ENCODE measurements around the gene TOP3A. TPM values are rescaled to one million over a fixed set of nuclear protein-coding genes. Genes with fewer than 3 reads are reported as not detected.

The TOP3A gene
- total RNA-seq, 1 experiment from 2014 or later = 73.7 TPM

DNA sequence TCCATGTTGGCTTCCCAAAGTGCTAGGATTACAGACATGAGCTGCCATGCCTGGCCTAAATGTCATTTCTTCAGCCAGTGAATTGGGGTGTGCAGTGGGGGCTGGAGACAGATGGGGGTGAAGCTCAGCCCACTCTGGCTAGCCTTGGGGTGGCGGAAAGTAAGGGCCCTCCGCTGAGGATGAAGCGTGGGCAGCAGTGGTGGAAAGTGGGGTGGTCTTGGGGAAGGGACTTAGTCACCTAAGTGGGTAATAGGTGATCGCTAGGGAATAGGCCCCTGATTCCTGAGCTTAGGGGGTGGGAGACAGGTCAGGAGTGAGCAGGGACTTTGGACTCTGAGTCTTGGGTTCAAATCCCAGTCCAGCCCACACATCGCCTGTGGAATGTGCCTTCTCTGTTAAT lies 87.2 kb downstream of the TOP3A start:
- peaks cover 21% of the 10 kb centered on the region for H3K4me1 Mint-ChIP-seq (ENCODE audit: low read depth, unreplicated experiment)
- Histone ChIP-seq H3K36me3 (ENCODE audit: control insufficient read depth, insufficient read depth, low read length) (no peaks in the 10 kb centered on the region; the same call in 1 of the 2 replicates), H3K9me3 (no peaks in the 10 kb centered on the region), H3K4me3 (ENCODE audit: low read depth, low read length) (no peak overlapping the region), H3K27me3 (replicated peaks; ENCODE audit: control insufficient read depth, insufficient read depth, low read length) (no peaks in the 10 kb centered on the region), H3K4me1 (peaks cover 21% of the 10 kb centered on the region)
- no peak overlapping the region for H3K4me3 Mint-ChIP-seq (ENCODE audit: unreplicated experiment)
- intact Hi-C loops (cut with micrococcal nuclease; ENCODE audit: unreplicated experiment) = no loop called here
- TF ChIP-seq, protein P1, sequence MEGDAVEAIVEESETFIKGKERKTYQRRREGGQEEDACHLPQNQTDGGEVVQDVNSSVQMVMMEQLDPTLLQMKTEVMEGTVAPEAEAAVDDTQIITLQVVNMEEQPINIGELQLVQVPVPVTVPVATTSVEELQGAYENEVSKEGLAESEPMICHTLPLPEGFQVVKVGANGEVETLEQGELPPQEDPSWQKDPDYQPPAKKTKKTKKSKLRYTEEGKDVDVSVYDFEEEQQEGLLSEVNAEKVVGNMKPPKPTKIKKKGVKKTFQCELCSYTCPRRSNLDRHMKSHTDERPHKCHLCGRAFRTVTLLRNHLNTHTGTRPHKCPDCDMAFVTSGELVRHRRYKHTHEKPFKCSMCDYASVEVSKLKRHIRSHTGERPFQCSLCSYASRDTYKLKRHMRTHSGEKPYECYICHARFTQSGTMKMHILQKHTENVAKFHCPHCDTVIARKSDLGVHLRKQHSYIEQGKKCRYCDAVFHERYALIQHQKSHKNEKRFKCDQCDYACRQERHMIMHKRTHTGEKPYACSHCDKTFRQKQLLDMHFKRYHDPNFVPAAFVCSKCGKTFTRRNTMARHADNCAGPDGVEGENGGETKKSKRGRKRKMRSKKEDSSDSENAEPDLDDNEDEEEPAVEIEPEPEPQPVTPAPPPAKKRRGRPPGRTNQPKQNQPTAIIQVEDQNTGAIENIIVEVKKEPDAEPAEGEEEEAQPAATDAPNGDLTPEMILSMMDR (IDR thresholded peaks at IDR 0.05; ENCODE audit: insufficient read depth in 1 of 2, low read depth in 1 of 2, low read length in 1 of 2, severe bottlenecking in 1 of 2, unreplicated experiment in 1 of 2) = no peak
- ChIA-PET POLR2A (interaction anchor here (0.6 kb wide), 1 partner anchor 43 kb away, joined by 3 read pairs; no protein-coding TSS in a partner anchor), CTCF (no interaction called here)
- DNase-seq = no peak
- peaks cover 6% of the 10 kb centered on the region for H3K36me3 Mint-ChIP-seq (ENCODE audit: insufficient read depth, unreplicated experiment)
- H3K9me3 Mint-ChIP-seq (ENCODE audit: unreplicated experiment) = no peaks in the 10 kb centered on the region
- no TSS peak for BruUV-seq (replicated peaks)
- no peak overlapping the region for H3K27ac Mint-ChIP-seq (ENCODE audit: unreplicated experiment)
- no peaks in the 10 kb centered on the region for H3K27me3 Mint-ChIP-seq (ENCODE audit: insufficient read depth, unreplicated experiment)

DNA sequence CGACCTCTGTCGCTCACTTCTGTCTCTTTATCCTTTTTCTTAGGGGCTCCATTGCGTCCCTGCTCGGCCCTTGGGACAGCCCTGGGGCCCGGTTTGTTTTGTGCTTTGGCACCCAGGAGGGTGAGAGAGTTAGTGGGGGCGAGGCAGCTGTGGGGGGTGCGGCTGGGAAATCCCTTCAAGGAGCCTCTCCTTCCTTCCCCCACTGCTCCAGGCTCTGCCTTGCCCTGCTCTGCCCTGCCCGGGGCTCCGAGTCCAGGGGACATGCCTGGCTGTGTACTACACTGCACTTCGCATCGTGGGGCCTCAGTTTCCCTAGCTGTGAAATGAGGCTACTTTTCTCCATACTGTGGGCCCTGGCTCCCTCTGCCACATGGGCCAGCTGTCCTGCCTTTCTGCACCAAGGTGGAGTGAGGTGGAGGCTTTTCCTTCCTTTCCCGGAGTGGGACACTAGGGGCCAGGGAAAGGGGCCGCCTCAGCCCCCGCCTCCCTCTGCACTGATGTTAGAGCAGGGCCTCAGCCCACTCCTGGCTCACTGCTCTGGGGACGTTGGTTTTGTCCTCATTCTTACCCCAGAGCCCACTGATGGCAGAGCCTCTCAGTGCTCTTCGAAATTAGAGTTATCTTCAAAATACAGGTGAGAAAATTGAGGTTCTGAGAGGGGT lies 88.4 kb downstream of the TOP3A start:
- intact Hi-C loops (cut with micrococcal nuclease; ENCODE audit: unreplicated experiment) = no loop called here
- Mint-ChIP-seq H3K4me3 (ENCODE audit: unreplicated experiment) (peak overlapping the region; percentile 99), H3K27me3 (ENCODE audit: insufficient read depth, unreplicated experiment) (no peaks in the 10 kb centered on the region), H3K27ac (ENCODE audit: unreplicated experiment) (peak overlapping the region; percentile 93), H3K9me3 (ENCODE audit: unreplicated experiment) (no peaks in the 10 kb centered on the region), H3K36me3 (ENCODE audit: insufficient read depth, unreplicated experiment) (peaks cover 6% of the 10 kb centered on the region), H3K4me1 (ENCODE audit: low read depth, unreplicated experiment) (peaks cover 21% of the 10 kb centered on the region)
- peak overlapping the region; percentile 87 for H3K4me3 ChIP-seq (ENCODE audit: low read depth, low read length)
- H3K9me3 ChIP-seq = no peaks in the 10 kb centered on the region
- TSS peak; percentile 64 for BruUV-seq (replicated peaks)
- TF ChIP-seq, protein P1 (IDR thresholded peaks at IDR 0.05; ENCODE audit: insufficient read depth in 1 of 2, low read depth in 1 of 2, low read length in 1 of 2, severe bottlenecking in 1 of 2, unreplicated experiment in 1 of 2) = no peak
- no peaks in the 10 kb centered on the region for H3K27me3 ChIP-seq (replicated peaks; ENCODE audit: control insufficient read depth, insufficient read depth, low read length)
- DNase-seq = no peak
- CTCF ChIA-PET = no interaction called here
- POLR2A ChIA-PET = no interaction called here
- H3K36me3 ChIP-seq (ENCODE audit: control insufficient read depth, insufficient read depth, low read length) = no peaks in the 10 kb centered on the region
- H3K4me1 ChIP-seq = peaks cover 21% of the 10 kb centered on the region

- POLR2A ChIA-PET = no interaction called here
- no peaks in the 10 kb centered on the region for H3K36me3 ChIP-seq (ENCODE audit: control insufficient read depth, insufficient read depth, low read length)
- peaks cover 21% of the 10 kb centered on the region for H3K4me1 ChIP-seq
- no peaks in the 10 kb centered on the region for H3K27me3 ChIP-seq (replicated peaks; ENCODE audit: control insufficient read depth, insufficient read depth, low read length)
- no peak for DNase-seq
- peak overlapping the region; percentile 87 for H3K4me3 ChIP-seq (ENCODE audit: low read depth, low read length)
- H3K36me3 Mint-ChIP-seq (ENCODE audit: insufficient read depth, unreplicated experiment) = peaks cover 6% of the 10 kb centered on the region
- H3K9me3 ChIP-seq = no peaks in the 10 kb centered on the region
- BruUV-seq (replicated peaks) = no TSS peak
- H3K27ac Mint-ChIP-seq (ENCODE audit: unreplicated experiment) = peak overlapping the region; percentile 93
- intact Hi-C loops (cut with micrococcal nuclease; ENCODE audit: unreplicated experiment) = loop anchor here (2.0 kb wide), 1 partner anchor 43 kb away; the partner anchor contains the start of gene ALKBH5
- no peaks in the 10 kb centered on the region for H3K9me3 Mint-ChIP-seq (ENCODE audit: unreplicated experiment)
- no peaks in the 10 kb centered on the region for H3K27me3 Mint-ChIP-seq (ENCODE audit: insufficient read depth, unreplicated experiment)
- H3K4me3 Mint-ChIP-seq (ENCODE audit: unreplicated experiment) = peak overlapping the region; percentile 99
- CTCF ChIA-PET = no interaction called here
- TF ChIP-seq, protein P1 (IDR thresholded peaks at IDR 0.05; ENCODE audit: insufficient read depth in 1 of 2, low read depth in 1 of 2, low read length in 1 of 2, severe bottlenecking in 1 of 2, unreplicated experiment in 1 of 2) = no peak
- peaks cover 21% of the 10 kb centered on the region for H3K4me1 Mint-ChIP-seq (ENCODE audit: low read depth, unreplicated experiment)
Measured at GRCh38 chr17:18225642-18226283, 89.0 kb downstream of the TOP3A start.

Data from Caco-2 (cell line).